ENCODE measurements around the gene GTF2F2. TPM values are rescaled to one million over a fixed set of nuclear protein-coding genes. Genes with fewer than 3 reads are reported as not detected.

Gene GTF2F2
- total RNA-seq, 6 experiments from 2014 or later: 4.0 to 10.3 (median 6.0) TPM

- TF ChIP-seq CTCF (IDR thresholded peaks at IDR 0.05): no peak
- no peak for TF ChIP-seq POLR2A (IDR thresholded peaks at IDR 0.05)
- 96% methylated on average over 4 of the region's 4 CpGs for WGBS (ENCODE audit: insufficient coverage, low coverage, low lambda C conversion rate, missing lambda C conversion rate)
- intact Hi-C loops (cut with DNase I): no loop called here
- no peak for ATAC-seq
- peaks cover 0 to 22% (median 6%) of the 10 kb centered on the region in 4 donors for H3K4me1 ChIP-seq
- no peaks in the 10 kb centered on the region for H3K27me3 ChIP-seq
- no peaks in the 10 kb centered on the region for H3K9me3 ChIP-seq
- H3K4me3 ChIP-seq: no peak overlapping the region
- H3K36me3 ChIP-seq: no peaks in the 10 kb centered on the region
- H3K27ac ChIP-seq: no peak overlapping the region
- no peak for DNase-seq
Measured at GRCh38 chr13:45238945-45239795, 118.9 kb downstream of the GTF2F2 start.

GRCh38 chr13:45240143-45240542 lies 119.8 kb downstream of the GTF2F2 start:
- intact Hi-C loops (cut with DNase I): no loop called here
- H3K27me3 ChIP-seq: no peaks in the 10 kb centered on the region
- H3K4me3 ChIP-seq: no peak overlapping the region
- no peak for DNase-seq
- no peak overlapping the region for H3K27ac ChIP-seq
- no peaks in the 10 kb centered on the region for H3K9me3 ChIP-seq
- no peaks in the 10 kb centered on the region for H3K36me3 ChIP-seq
- ATAC-seq: no peak
- TF ChIP-seq CTCF (IDR thresholded peaks at IDR 0.05) (no peak), POLR2A (IDR thresholded peaks at IDR 0.05) (no peak)
- H3K4me1 ChIP-seq: peaks cover 0 to 22% (median 6%) of the 10 kb centered on the region in 4 donors

DNA sequence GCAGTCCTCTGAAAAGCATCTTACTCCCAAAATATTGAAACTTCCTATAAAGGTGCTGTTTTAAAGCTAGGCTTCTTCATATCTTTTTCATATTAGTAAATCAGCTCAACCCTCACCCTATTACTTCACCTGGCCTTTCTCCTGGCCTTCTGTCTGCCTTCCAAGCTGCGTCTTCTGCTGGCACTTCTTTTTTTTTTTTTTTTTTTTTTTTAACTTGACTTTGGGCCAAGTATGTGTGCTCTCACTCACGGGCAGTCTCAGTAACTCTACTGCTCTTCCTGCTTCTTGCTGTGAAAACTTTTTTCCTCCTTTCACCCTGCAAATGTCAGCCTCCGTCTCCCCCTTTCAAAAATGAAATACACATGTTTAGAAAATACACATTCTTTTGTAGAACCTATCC lies 121.8 kb downstream of the GTF2F2 start:
- H3K36me3 ChIP-seq: no peaks in the 10 kb centered on the region
- 3% methylated on average over 3 of the region's 3 CpGs for WGBS (ENCODE audit: insufficient coverage, low coverage, low lambda C conversion rate, missing lambda C conversion rate)

DNA sequence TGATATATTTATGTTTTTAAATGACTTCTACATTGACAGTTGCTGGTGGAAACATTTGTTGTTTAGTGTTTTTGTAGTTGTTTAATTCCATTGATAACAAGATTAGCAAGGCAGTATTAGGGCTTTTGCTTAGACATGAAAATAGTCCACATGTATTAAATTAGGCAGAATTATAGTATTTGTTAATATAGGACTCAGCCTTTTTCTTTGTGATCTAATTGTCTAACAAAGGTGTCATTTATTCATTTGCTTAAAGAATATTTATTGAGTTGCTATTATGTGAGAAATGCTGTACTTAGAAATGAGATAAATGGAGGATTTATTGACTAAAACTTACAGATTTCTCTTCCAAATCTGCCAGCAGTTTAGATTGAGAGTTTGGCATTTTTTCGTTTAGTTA lies 122.2 kb downstream of the GTF2F2 start:
- Histone ChIP-seq H3K36me3 (no peaks in the 10 kb centered on the region), H3K27ac (no peak overlapping the region), H3K27me3 (no peaks in the 10 kb centered on the region), H3K4me3 (no peak overlapping the region), H3K4me1 (peaks cover 0 to 22% (median 6%) of the 10 kb centered on the region in 4 donors), H3K9me3 (no peaks in the 10 kb centered on the region)
- TF ChIP-seq CTCF (IDR thresholded peaks at IDR 0.05) (no peak), POLR2A (IDR thresholded peaks at IDR 0.05) (no peak)
- intact Hi-C loops (cut with DNase I): no loop called here
- 83% methylated on average over 1 of the region's 1 CpG for WGBS (ENCODE audit: insufficient coverage, low coverage, low lambda C conversion rate, missing lambda C conversion rate)
- ATAC-seq: peak in 1 of 4 donors; percentile 8
- no peak for DNase-seq

More for the DNA sequence above, 121.8 kb downstream of the GTF2F2 start:
- H3K4me1 ChIP-seq: peaks cover 0 to 22% (median 6%) of the 10 kb centered on the region in 4 donors
- DNase-seq (peak in 1 of 3 donors; percentile 53), ATAC-seq (peak; percentile 81 to 91 (median 86))
- intact Hi-C loops (cut with DNase I): no loop called here
- no peaks in the 10 kb centered on the region for H3K9me3 ChIP-seq
- no peaks in the 10 kb centered on the region for H3K27me3 ChIP-seq
- TF ChIP-seq CTCF (IDR thresholded peaks at IDR 0.05): no peak
- TF ChIP-seq POLR2A (IDR thresholded peaks at IDR 0.05): no peak
- H3K27ac ChIP-seq: no peak overlapping the region
- no peak overlapping the region for H3K4me3 ChIP-seq
